HepG2 (cell line): ENCODE measurements around the gene YY1. TPM values are rescaled to one million over a fixed set of nuclear protein-coding genes. Genes with fewer than 3 reads are reported as not detected.

ENCODE experiments used
- AGO1 ChIP-seq: fragments of 200-400 bp; formaldehyde crosslinking; IDR thresholded peaks from 2 replicates; pipeline ENCODE4 v1.6.1; 2017; ENCODE audit warnings: mild to moderate bottlenecking, low read depth, low read length, moderate library complexity; ENCODE audit not compliant: poor library complexity, severe bottlenecking
- ARHGAP35 ChIP-seq: sonication (generic); formaldehyde crosslinking; IDR thresholded peaks from 2 replicates; pipeline ENCODE4 v1.9.0; 2022; ENCODE audit warnings: mild to moderate bottlenecking, inconsistent platforms, moderate library complexity, missing genetic modification reagents, borderline replicate concordance
- ARNT2 ChIP-seq: sonication (generic); formaldehyde crosslinking; IDR thresholded peaks from 2 replicates; pipeline ENCODE4 v1.8.0; 2022; ENCODE audit warnings: mild to moderate bottlenecking, low read depth, missing genetic modification reagents, moderate library complexity
- CHD4 ChIP-seq: fragments of 200-600 bp; sonication (generic); IDR thresholded peaks from 2 replicates; pipeline ENCODE4 v1.7.0; 2017; ENCODE audit warnings: mild to moderate bottlenecking, low read length, borderline replicate concordance
- DNMT1 ChIP-seq: sonication (generic); formaldehyde crosslinking; IDR thresholded peaks from 2 replicates; pipeline ENCODE4 v1.5.1; 2020; ENCODE audit warnings: mild to moderate bottlenecking, missing genetic modification reagents
- ETV6 ChIP-seq: sonication (generic); formaldehyde crosslinking; conservative IDR thresholded peaks from 2 replicates; pipeline ENCODE4 v1.4.0; 2020; ENCODE audit warnings: missing genetic modification reagents
- GPN1 ChIP-seq: sonication (generic); formaldehyde crosslinking; IDR thresholded peaks from 2 replicates; pipeline ENCODE4 v1.5.1; 2020; ENCODE audit warnings: missing genetic modification reagents, borderline replicate concordance
- HBP1 ChIP-seq: IDR thresholded peaks from 2 replicates; pipeline ENCODE4 v1.6.1; 2016; ENCODE audit warnings: low read depth, control low read depth
- HNRNPH1 ChIP-seq: fragments of 200-400 bp; formaldehyde crosslinking; optimal IDR thresholded peaks from 2 replicates; pipeline ENCODE3; 2017; ENCODE audit warnings: mild to moderate bottlenecking, low read depth, low read length
- KDM1A ChIP-seq: IDR thresholded peaks from 2 replicates; pipeline ENCODE4 v1.6.1; 2016; ENCODE audit warnings: missing compliant biosample characterization
- PHF21A ChIP-seq: sonication (generic); formaldehyde crosslinking; IDR thresholded peaks from 2 replicates; pipeline ENCODE4 v1.5.0; 2020; ENCODE audit warnings: mild to moderate bottlenecking, missing genetic modification reagents
- PHF5A ChIP-seq: IDR thresholded peaks from one replicate; pipeline ENCODE4 v1.6.1; 2018; ENCODE audit warnings: low read depth, missing genetic modification reagents; ENCODE audit not compliant: unreplicated experiment
- PTBP1 ChIP-seq: fragments of 200-400 bp; formaldehyde crosslinking; IDR thresholded peaks from 2 replicates; pipeline ENCODE4 v1.6.1; 2018; ENCODE audit warnings: low read length, low read depth; ENCODE audit not compliant: poor library complexity, severe bottlenecking
- REXO4 ChIP-seq: sonication (generic); formaldehyde crosslinking; IDR thresholded peaks from 2 replicates; pipeline ENCODE4 v1.8.0; 2022; ENCODE audit warnings: missing genetic modification reagents, mild to moderate bottlenecking, borderline replicate concordance
- SNAPC2 ChIP-seq: sonication (generic); formaldehyde crosslinking; IDR thresholded peaks from 2 replicates; pipeline ENCODE4 v1.8.1; 2022; ENCODE audit warnings: mild to moderate bottlenecking, missing genetic modification reagents
- TFDP2 ChIP-seq: sonication (generic); formaldehyde crosslinking; IDR thresholded peaks from 2 replicates; pipeline ENCODE4 v1.4.0; 2020; ENCODE audit warnings: missing genetic modification reagents
- XRCC5 ChIP-seq: fragments of 200-400 bp; formaldehyde crosslinking; optimal IDR thresholded peaks from 2 replicates; pipeline ENCODE3; 2017; ENCODE audit warnings: mild to moderate bottlenecking, low read length
- YEATS2 ChIP-seq: sonication (generic); formaldehyde crosslinking; IDR thresholded peaks from 2 replicates; pipeline ENCODE4 v1.4.0; 2020; ENCODE audit warnings: missing genetic modification reagents, borderline replicate concordance
- ZFP90 ChIP-seq: sonication (generic); formaldehyde crosslinking; IDR thresholded peaks from 2 replicates; pipeline ENCODE4 v1.8.0; 2022; ENCODE audit warnings: missing genetic modification reagents, mild to moderate bottlenecking, inconsistent platforms, borderline replicate concordance
- ZNF446 ChIP-seq: sonication (generic); formaldehyde crosslinking; IDR thresholded peaks from 2 replicates; pipeline ENCODE4 v1.5.0; 2020; ENCODE audit warnings: mild to moderate bottlenecking, missing genetic modification reagents
- ZNF569 ChIP-seq: sonication (generic); formaldehyde crosslinking; IDR thresholded peaks from 2 replicates; pipeline ENCODE4 v1.5.0; 2020; ENCODE audit warnings: mild to moderate bottlenecking, missing genetic modification reagents, moderate library complexity, borderline replicate concordance
- ZNF687 ChIP-seq: sonication (generic); formaldehyde crosslinking; IDR thresholded peaks from 2 replicates; pipeline ENCODE4 v1.5.1; 2020; ENCODE audit warnings: mild to moderate bottlenecking, missing genetic modification reagents, moderate library complexity
- ZNF75D ChIP-seq: sonication (generic); formaldehyde crosslinking; IDR thresholded peaks from 2 replicates; pipeline ENCODE4 v1.8.1; 2023; ENCODE audit warnings: missing genetic modification reagents, mild to moderate bottlenecking, borderline replicate concordance
- ZNF850 ChIP-seq: sonication (generic); formaldehyde crosslinking; conservative IDR thresholded peaks from 2 replicates; pipeline ENCODE4 v1.9.0; 2021; ENCODE audit warnings: mild to moderate bottlenecking, missing genetic modification reagents
- polyA plus RNA-seq, 8 experiments: library from polyadenylated mRNA; depleted of rRNA in 3 of 8; stranded (reverse) in 7 of 8; unstranded in 1 of 8; fragments of >200 nt; fragmentation: Illumina TruSeq in 4 of 8; extraction: Trizol in 4 of 8; gene quantifications; 2 replicates each; pipeline versions ENCODE4 v1.2.1 to v1.2.3, GENCODE V29; 2011 to 2016; ENCODE audit warnings: low read depth in 4 of 8, missing spikeins in 1 of 8, mixed read lengths in 1 of 8; ENCODE audit not compliant: insufficient read depth in 1 of 8
- total RNA-seq, 5 experiments: library from RNA; depleted of rRNA; stranded (reverse); fragments of >200 nt; fragmentation: Illumina TruSeq; extraction: Trizol; gene quantifications; 2 replicates each; pipeline ENCODE4 v1.2.3, GENCODE V29; 2016; ENCODE audit warnings: low read depth in 1 of 5

YY1 gene
- total and polyA plus RNA-seq, 2 of the 13 experiments (the other 11 are each of a cell fraction or from before 2014, with no cell fraction given), result 29.4 to 68.1 TPM

GRCh38 chr14:100221533-100222223, 17.3 kb upstream of the YY1 start (continued):
- TF ChIP-seq PTBP1, result no peak
- 0 out of 2 replicates have a peak, but pooled peaks have one; percentile 44 for TF ChIP-seq HBP1 (CRISPR knock-in tag)
- no peak for TF ChIP-seq AGO1
- TF ChIP-seq TFDP2 (CRISPR knock-in tag), result no peak
- 0 out of 2 replicates have a peak, but pooled peaks have one; percentile 33 for TF ChIP-seq DNMT1 (CRISPR knock-in tag)
- TF ChIP-seq GPN1 (CRISPR knock-in tag), result no peak
- TF ChIP-seq XRCC5, result peak; percentile 58
- TF ChIP-seq KDM1A, result peak; percentile 74; the same call in 1 of the 2 replicates
- TF ChIP-seq YEATS2 (CRISPR knock-in tag), result no peak
- no peak for TF ChIP-seq ZNF75D (CRISPR knock-in tag)
- TF ChIP-seq ZNF569, result no peak
- 0 out of 2 replicates have a peak, but pooled peaks have one; percentile 41 for TF ChIP-seq ZFP90 (CRISPR knock-in tag)
- peak; percentile 50 for TF ChIP-seq PHF21A (CRISPR knock-in tag)
- no peak for TF ChIP-seq ETV6
- TF ChIP-seq ZNF687 (CRISPR knock-in tag), result peak; percentile 9; the same call in 1 of the 2 replicates
- TF ChIP-seq HNRNPH1, result no peak
- TF ChIP-seq SNAPC2 (CRISPR knock-in tag), result 0 out of 2 replicates have a peak, but pooled peaks have one; percentile 42
- no peak for TF ChIP-seq ARHGAP35 (CRISPR knock-in tag)
- no peak for TF ChIP-seq PHF5A (CRISPR knock-in tag)
- no peak for TF ChIP-seq ZNF850 (CRISPR knock-in tag)
- TF ChIP-seq REXO4 (CRISPR knock-in tag), result no peak
- no peak for TF ChIP-seq CHD4
- no peak for TF ChIP-seq ZNF446 (CRISPR knock-in tag)
- no peak for TF ChIP-seq ARNT2 (CRISPR knock-in tag)
